ENCODE results near the gene PDE8A.

Gene PDE8A

DNA sequence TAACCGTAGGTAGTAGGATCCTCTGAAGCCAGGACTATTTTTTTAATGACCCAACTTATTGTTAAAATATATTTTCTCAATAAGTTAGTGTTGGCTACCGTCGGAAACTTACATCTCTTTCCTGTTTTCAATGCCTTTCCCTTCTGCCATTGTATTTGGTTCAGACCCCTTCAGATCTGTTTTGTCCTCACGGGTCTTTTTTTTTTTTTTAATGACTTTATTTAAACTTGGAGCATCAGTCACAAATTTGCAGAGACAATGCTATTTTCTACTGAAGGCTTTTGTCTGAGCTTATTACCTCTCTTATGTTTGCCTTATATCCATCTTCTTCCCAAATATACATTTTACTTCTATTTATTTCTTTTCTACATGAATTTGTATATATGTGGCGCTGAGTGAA, 47.6 kb downstream of the PDE8A start:
- Histone ChIP-seq H3K27me3 (replicated peaks; ENCODE audit: control insufficient read depth, insufficient read depth, low read length, poor library complexity, severe bottlenecking) (no peaks in the 10 kb centered on the region), H3K36me3 (ENCODE audit: control insufficient read depth, insufficient read depth, low read length) (no peaks in the 10 kb centered on the region), H3K27ac (ENCODE audit: insufficient read depth, low read length, poor library complexity, severe bottlenecking) (no peak overlapping the region), H3K4me3 (ENCODE audit: insufficient read depth, low read depth, low read length, poor library complexity, severe bottlenecking) (no peak overlapping the region), H3K4me1 (ENCODE audit: control insufficient read depth, insufficient read depth, low read length, poor library complexity, severe bottlenecking) (peaks cover 22% of the 10 kb centered on the region), H3K9me3 (ENCODE audit: control insufficient read depth, low read length) (no peaks in the 10 kb centered on the region)
- no peak for DNase-seq

GRCh38 chr15:85030301-85030929, 48.8 kb downstream of the PDE8A start:
- Histone ChIP-seq H3K27me3 (replicated peaks; ENCODE audit: control insufficient read depth, insufficient read depth, low read length, poor library complexity, severe bottlenecking) (no peaks in the 10 kb centered on the region), H3K36me3 (ENCODE audit: control insufficient read depth, insufficient read depth, low read length) (no peaks in the 10 kb centered on the region), H3K4me1 (ENCODE audit: control insufficient read depth, insufficient read depth, low read length, poor library complexity, severe bottlenecking) (peaks cover 17% of the 10 kb centered on the region), H3K9me3 (ENCODE audit: control insufficient read depth, low read length) (no peaks in the 10 kb centered on the region), H3K27ac (ENCODE audit: insufficient read depth, low read length, poor library complexity, severe bottlenecking) (no peak overlapping the region), H3K4me3 (ENCODE audit: insufficient read depth, low read depth, low read length, poor library complexity, severe bottlenecking) (no peak overlapping the region)
- no peak for DNase-seq

DNA sequence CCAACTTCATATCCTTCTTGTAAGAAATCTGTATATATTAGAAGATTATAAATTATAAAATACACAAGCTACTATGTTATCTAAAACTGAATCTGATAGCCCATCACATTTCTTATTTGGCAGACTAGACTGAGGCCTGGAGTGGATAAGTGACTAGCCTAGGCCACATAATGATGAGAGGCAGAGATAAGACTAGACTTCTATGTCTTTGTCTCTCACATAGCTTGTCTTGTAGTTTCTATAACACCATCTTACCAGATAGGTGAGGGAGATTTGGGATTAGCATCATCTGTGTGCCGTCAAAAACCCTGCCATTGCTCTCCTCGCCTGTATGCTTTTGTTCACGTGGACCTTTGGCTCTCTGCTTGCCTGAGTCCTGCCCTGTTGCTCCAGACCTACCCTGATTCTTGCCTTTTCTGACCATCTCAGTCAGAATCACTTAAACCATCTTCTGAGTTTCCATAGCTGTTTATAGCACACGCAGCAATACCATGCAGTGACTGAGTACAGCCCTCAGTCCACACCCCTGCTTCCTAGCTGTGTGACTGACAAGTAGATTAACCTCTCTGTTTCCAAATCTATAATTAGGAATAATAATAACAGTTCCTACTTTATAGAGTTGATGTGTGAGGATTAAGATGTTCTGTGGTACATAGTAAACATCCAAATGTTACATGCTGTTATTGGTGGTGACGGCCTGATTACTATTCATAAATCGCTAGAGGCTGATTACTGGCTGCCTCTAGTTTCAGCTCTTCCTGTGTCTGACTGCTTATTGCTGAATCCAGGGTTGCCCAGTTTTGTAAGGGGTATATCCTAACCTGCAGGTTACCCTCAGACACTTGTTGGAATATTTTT, 49.7 kb downstream of the PDE8A start:
- H3K27me3 ChIP-seq (replicated peaks; ENCODE audit: control insufficient read depth, insufficient read depth, low read length, poor library complexity, severe bottlenecking), result no peaks in the 10 kb centered on the region
- H3K27ac ChIP-seq (ENCODE audit: insufficient read depth, low read length, poor library complexity, severe bottlenecking), result peak overlapping the region; percentile 11
- DNase-seq, result no peak
- no peaks in the 10 kb centered on the region for H3K36me3 ChIP-seq (ENCODE audit: control insufficient read depth, insufficient read depth, low read length)
- peaks cover 17% of the 10 kb centered on the region for H3K4me1 ChIP-seq (ENCODE audit: control insufficient read depth, insufficient read depth, low read length, poor library complexity, severe bottlenecking)
- H3K9me3 ChIP-seq (ENCODE audit: control insufficient read depth, low read length), result no peaks in the 10 kb centered on the region
- H3K4me3 ChIP-seq (ENCODE audit: insufficient read depth, low read depth, low read length, poor library complexity, severe bottlenecking), result no peak overlapping the region

DNA sequence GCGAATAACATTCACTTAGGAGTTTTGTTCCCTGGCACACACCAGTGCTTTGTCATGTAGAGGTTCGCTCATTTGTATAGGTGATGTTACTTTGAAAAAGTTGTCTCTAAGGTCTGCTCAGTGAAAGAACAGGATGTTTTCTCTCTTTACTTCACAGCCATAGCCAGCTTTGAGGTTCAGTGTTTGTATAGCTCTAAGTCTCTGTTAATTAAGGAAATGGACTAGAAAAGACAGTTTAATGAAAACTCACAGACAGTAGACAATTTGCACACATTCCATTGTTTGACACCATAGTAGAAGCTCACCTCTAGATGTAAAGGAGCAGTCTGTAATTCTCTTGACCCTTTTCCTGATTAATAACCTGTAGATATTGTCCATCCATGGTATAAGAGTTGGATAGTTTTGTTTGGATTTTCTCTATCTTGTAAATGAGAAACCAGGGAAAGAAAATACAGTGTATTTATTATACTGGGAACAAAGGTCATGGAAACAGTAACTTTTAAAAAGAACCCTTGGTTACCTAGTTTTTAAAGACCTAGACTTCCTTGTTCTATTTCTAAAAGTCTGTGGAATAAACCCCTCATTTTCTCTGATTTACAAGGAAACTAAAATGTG, 50.4 kb downstream of the PDE8A start:
- DNase-seq, result no peak
- H3K36me3 ChIP-seq (ENCODE audit: control insufficient read depth, insufficient read depth, low read length), result no peaks in the 10 kb centered on the region
- peaks cover 15% of the 10 kb centered on the region for H3K4me1 ChIP-seq (ENCODE audit: control insufficient read depth, insufficient read depth, low read length, poor library complexity, severe bottlenecking)
- H3K4me3 ChIP-seq (ENCODE audit: insufficient read depth, low read depth, low read length, poor library complexity, severe bottlenecking), result no peak overlapping the region
- no peak overlapping the region for H3K27ac ChIP-seq (ENCODE audit: insufficient read depth, low read length, poor library complexity, severe bottlenecking)
- H3K9me3 ChIP-seq (ENCODE audit: control insufficient read depth, low read length), result no peaks in the 10 kb centered on the region
- no peaks in the 10 kb centered on the region for H3K27me3 ChIP-seq (replicated peaks; ENCODE audit: control insufficient read depth, insufficient read depth, low read length, poor library complexity, severe bottlenecking)

DNA sequence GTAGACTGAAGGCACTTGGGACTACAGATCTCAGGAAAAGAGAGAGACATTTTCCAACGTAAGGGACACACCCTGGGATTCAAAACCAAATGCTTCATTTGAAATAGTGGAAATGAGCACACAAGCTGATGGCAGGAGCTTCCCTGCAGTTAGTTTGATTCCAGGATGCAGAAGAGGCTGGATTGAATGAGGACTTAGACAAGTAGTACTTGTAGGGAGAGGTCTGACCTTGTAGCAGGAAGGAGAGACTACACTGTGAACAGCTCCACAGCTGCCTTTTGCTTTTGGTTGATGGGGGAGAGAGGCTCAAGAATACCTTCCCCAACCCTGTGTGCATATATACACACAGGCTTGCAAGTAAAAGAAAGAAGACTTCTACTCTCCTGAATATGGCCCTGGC, 51.5 kb downstream of the PDE8A start:
- H3K4me1 ChIP-seq (ENCODE audit: control insufficient read depth, insufficient read depth, low read length, poor library complexity, severe bottlenecking), result peaks cover 11% of the 10 kb centered on the region
- no peaks in the 10 kb centered on the region for H3K27me3 ChIP-seq (replicated peaks; ENCODE audit: control insufficient read depth, insufficient read depth, low read length, poor library complexity, severe bottlenecking)
- no peak overlapping the region for H3K4me3 ChIP-seq (ENCODE audit: insufficient read depth, low read depth, low read length, poor library complexity, severe bottlenecking)
- DNase-seq, result no peak
- no peaks in the 10 kb centered on the region for H3K9me3 ChIP-seq (ENCODE audit: control insufficient read depth, low read length)
- no peaks in the 10 kb centered on the region for H3K36me3 ChIP-seq (ENCODE audit: control insufficient read depth, insufficient read depth, low read length)
- no peak overlapping the region for H3K27ac ChIP-seq (ENCODE audit: insufficient read depth, low read length, poor library complexity, severe bottlenecking)

DNA sequence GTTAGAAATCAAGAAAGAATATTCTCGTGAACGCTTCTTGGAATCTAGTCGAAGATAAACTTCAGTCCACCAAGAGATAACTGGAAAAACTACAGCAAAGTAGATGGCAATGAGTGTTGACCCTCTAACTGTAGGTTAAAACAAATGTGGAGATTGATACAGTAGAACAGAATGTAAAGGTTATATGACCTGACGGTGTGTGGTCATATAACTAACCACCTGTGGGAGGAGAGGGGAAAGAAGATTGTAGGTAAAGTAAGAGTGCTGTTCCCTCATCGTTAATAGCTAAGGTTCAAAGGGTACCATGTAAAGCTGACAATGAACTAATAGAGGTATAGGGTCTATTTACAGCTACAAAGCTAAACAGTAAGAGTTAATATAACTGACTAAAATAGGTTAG, 52.6 kb downstream of the PDE8A start:
- H3K9me3 ChIP-seq (ENCODE audit: control insufficient read depth, low read length), result no peaks in the 10 kb centered on the region
- peaks cover 11% of the 10 kb centered on the region for H3K4me1 ChIP-seq (ENCODE audit: control insufficient read depth, insufficient read depth, low read length, poor library complexity, severe bottlenecking)
- DNase-seq, result no peak
- no peak overlapping the region for H3K4me3 ChIP-seq (ENCODE audit: insufficient read depth, low read depth, low read length, poor library complexity, severe bottlenecking)
- H3K36me3 ChIP-seq (ENCODE audit: control insufficient read depth, insufficient read depth, low read length), result no peaks in the 10 kb centered on the region
- H3K27ac ChIP-seq (ENCODE audit: insufficient read depth, low read length, poor library complexity, severe bottlenecking), result no peak overlapping the region
- no peaks in the 10 kb centered on the region for H3K27me3 ChIP-seq (replicated peaks; ENCODE audit: control insufficient read depth, insufficient read depth, low read length, poor library complexity, severe bottlenecking)

DNA sequence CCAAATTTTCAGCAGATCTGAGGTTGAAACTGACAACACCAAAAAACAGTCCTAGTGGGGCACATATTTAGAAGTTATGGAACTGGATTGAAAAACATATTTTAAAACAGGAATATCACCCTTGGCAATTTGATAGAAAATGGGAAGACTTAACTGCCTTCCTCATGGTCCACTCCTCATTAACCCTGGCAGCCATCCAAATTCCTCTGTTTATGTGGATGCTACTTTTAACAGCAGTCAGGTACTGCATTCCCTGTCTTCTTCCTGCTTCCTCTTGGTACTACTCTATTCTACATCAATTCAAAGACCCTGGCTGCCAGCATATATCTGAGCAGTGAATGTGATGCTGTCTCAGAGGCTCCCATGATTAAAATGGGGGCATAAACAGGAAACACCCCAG, 54.3 kb downstream of the PDE8A start:
- no peak for DNase-seq

DNA sequence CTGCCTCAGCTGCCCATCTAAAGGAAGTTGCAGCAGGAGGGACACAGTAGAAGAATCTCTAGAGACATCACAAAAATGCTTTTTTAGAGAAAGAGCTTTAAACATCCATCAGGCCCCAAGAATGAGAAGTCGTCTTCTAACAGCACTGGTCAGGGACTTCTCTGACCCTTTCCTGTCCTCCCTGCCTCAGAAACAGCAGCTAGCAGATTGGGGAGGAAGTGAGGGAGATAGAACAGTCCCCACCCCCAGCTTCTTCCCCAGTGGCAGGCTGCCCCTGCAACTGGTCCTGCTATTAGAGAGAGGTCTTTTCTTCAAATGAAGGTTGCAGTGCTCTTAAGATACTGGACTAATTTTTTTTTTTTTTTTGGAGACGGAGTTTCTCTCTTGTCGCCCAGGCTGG, 55.1 kb downstream of the PDE8A start:
- Histone ChIP-seq H3K9me3 (ENCODE audit: control insufficient read depth, low read length) (no peaks in the 10 kb centered on the region), H3K4me1 (ENCODE audit: control insufficient read depth, insufficient read depth, low read length, poor library complexity, severe bottlenecking) (no peaks in the 10 kb centered on the region), H3K27me3 (replicated peaks; ENCODE audit: control insufficient read depth, insufficient read depth, low read length, poor library complexity, severe bottlenecking) (no peaks in the 10 kb centered on the region), H3K4me3 (ENCODE audit: insufficient read depth, low read depth, low read length, poor library complexity, severe bottlenecking) (no peak overlapping the region), H3K27ac (ENCODE audit: insufficient read depth, low read length, poor library complexity, severe bottlenecking) (no peak overlapping the region), H3K36me3 (ENCODE audit: control insufficient read depth, insufficient read depth, low read length) (no peaks in the 10 kb centered on the region)
- DNase-seq, result no peak

More for the DNA sequence above, 54.3 kb downstream of the PDE8A start:
- Histone ChIP-seq H3K4me3 (ENCODE audit: insufficient read depth, low read depth, low read length, poor library complexity, severe bottlenecking) (no peak overlapping the region), H3K27ac (ENCODE audit: insufficient read depth, low read length, poor library complexity, severe bottlenecking) (no peak overlapping the region), H3K4me1 (ENCODE audit: control insufficient read depth, insufficient read depth, low read length, poor library complexity, severe bottlenecking) (no peaks in the 10 kb centered on the region), H3K9me3 (ENCODE audit: control insufficient read depth, low read length) (no peaks in the 10 kb centered on the region), H3K27me3 (replicated peaks; ENCODE audit: control insufficient read depth, insufficient read depth, low read length, poor library complexity, severe bottlenecking) (no peaks in the 10 kb centered on the region), H3K36me3 (ENCODE audit: control insufficient read depth, insufficient read depth, low read length) (no peaks in the 10 kb centered on the region)

- no peaks in the 10 kb centered on the region for H3K4me1 ChIP-seq (ENCODE audit: control insufficient read depth, insufficient read depth, low read length, poor library complexity, severe bottlenecking)
- DNase-seq, result no peak
- H3K27ac ChIP-seq (ENCODE audit: insufficient read depth, low read length, poor library complexity, severe bottlenecking), result no peak overlapping the region
- no peaks in the 10 kb centered on the region for H3K36me3 ChIP-seq (ENCODE audit: control insufficient read depth, insufficient read depth, low read length)
- no peaks in the 10 kb centered on the region for H3K27me3 ChIP-seq (replicated peaks; ENCODE audit: control insufficient read depth, insufficient read depth, low read length, poor library complexity, severe bottlenecking)
- no peaks in the 10 kb centered on the region for H3K9me3 ChIP-seq (ENCODE audit: control insufficient read depth, low read length)
- no peak overlapping the region for H3K4me3 ChIP-seq (ENCODE audit: insufficient read depth, low read depth, low read length, poor library complexity, severe bottlenecking)
Observed at GRCh38 chr15:85037641-85038040, 56.0 kb downstream of the PDE8A start.

DNA sequence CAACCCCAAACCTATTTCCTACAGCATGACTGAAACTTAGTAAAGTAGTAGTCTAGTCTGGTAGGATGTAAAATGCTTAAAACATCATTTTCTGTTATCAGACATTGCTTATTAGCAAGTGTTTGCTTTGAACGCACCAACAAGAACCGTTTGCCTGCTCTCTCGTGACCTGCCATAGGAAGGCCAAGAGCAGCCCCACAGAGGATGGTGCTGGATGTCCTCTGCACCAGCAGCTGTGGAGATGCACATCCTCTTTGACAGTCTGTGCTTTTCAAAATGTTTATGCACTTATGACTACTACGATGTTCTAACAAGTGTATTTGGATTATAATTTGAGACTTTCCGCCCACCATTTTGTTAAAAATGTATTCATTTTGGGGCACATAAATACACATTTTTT, 59.6 kb downstream of the PDE8A start:
- H3K4me3 ChIP-seq (ENCODE audit: insufficient read depth, low read depth, low read length, poor library complexity, severe bottlenecking), result no peak overlapping the region
- no peaks in the 10 kb centered on the region for H3K36me3 ChIP-seq (ENCODE audit: control insufficient read depth, insufficient read depth, low read length)
- no peaks in the 10 kb centered on the region for H3K9me3 ChIP-seq (ENCODE audit: control insufficient read depth, low read length)
- H3K27me3 ChIP-seq (replicated peaks; ENCODE audit: control insufficient read depth, insufficient read depth, low read length, poor library complexity, severe bottlenecking), result no peaks in the 10 kb centered on the region
- DNase-seq, result no peak
- H3K27ac ChIP-seq (ENCODE audit: insufficient read depth, low read length, poor library complexity, severe bottlenecking), result no peak overlapping the region
- no peaks in the 10 kb centered on the region for H3K4me1 ChIP-seq (ENCODE audit: control insufficient read depth, insufficient read depth, low read length, poor library complexity, severe bottlenecking)

All from effector memory CD4-positive, alpha-beta T cell (primary cell).